Calu3 (cell line): Measurements from ENCODE around the gene IQCK. TPM values are rescaled to one million over a fixed set of nuclear protein-coding genes. Genes with fewer than 3 reads are reported as not detected.

Source experiments
- BruUV-seq: library from RNA; stranded (reverse); fragments of 400-500 nt; replicated peaks from 2 replicates; lab custom pipeline; 2021; lab: Mats Ljungman, UMichigan
- CTCF ChIA-PET: fragments of 300-600 bp; sonication (Branson Sonifier 250); formaldehyde crosslinking; loops from one replicate; lab custom pipeline; 2022; ENCODE audit warnings: antibody characterized with exemption; lab: Charles Lee
- DNase-seq: peaks from one replicate; pipeline ENCODE4 v3.0.0; 2022
- H3K27ac Mint-ChIP-seq: one replicate; pipeline ENCODE4 v1.8.0; 2022; ENCODE audit warnings: mixed read lengths; ENCODE audit not compliant: unreplicated experiment
- H3K27me3 Mint-ChIP-seq: one replicate; pipeline ENCODE4 v1.8.0; 2022; ENCODE audit warnings: mixed read lengths; ENCODE audit not compliant: unreplicated experiment
- H3K36me3 Mint-ChIP-seq: one replicate; pipeline ENCODE4 v1.8.0; 2022; ENCODE audit warnings: mild to moderate bottlenecking, moderate library complexity, mixed read lengths; ENCODE audit not compliant: insufficient read depth, unreplicated experiment
- H3K4me1 Mint-ChIP-seq: one replicate; pipeline ENCODE4 v1.8.0; 2022; ENCODE audit warnings: mild to moderate bottlenecking, low read depth, mixed read lengths; ENCODE audit not compliant: unreplicated experiment
- H3K4me3 Mint-ChIP-seq: one replicate; pipeline ENCODE4 v1.8.0; 2022; ENCODE audit warnings: mild to moderate bottlenecking, low read depth, moderate library complexity, mixed read lengths; ENCODE audit not compliant: unreplicated experiment
- H3K9me3 Mint-ChIP-seq: one replicate; pipeline ENCODE4 v1.8.0; 2022; ENCODE audit warnings: low read depth, mixed read lengths; ENCODE audit not compliant: unreplicated experiment
- CTCF ChIP-seq: fragments of 200-600 bp; IDR thresholded peaks from one replicate; pipeline ENCODE4 v1.8.0; 2022; ENCODE audit warnings: antibody characterized with exemption; ENCODE audit not compliant: unreplicated experiment
- intact Hi-C: fragments of 100-400 bp; cut with micrococcal nuclease; formaldehyde crosslinking; loops from one replicate; pipeline ENCODE4 v1.10.0; 2022; ENCODE audit not compliant: unreplicated experiment
- total RNA-seq: library from RNA; stranded (reverse); gene quantifications from 2 replicates; pipeline ENCODE4 v1.2.3, GENCODE V29; 2022

Gene IQCK
- total RNA-seq, 1 experiment from 2014 or later = 42.5 TPM

DNA sequence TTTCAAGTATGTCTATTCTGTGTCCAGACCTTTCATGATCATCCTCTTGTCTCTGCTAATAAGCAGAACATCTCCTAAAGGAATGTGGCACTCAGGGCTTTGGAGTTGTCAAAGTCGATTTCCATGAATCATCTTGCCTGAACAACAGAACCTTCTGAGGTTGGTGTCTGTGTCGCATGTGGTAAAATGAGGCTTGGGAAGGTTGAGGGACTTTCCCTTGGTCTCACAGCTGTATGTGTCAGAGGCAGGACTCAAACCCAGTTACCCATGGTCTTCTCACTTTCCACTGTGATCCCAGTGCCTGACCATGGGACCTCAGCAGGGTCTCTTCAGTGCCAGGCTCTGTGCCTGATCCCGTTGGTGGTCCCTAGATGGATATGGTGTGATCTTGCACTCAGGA lies 170.8 kb downstream of the IQCK start:
- H3K4me1 Mint-ChIP-seq = peaks cover 8% of the 10 kb centered on the region

DNA sequence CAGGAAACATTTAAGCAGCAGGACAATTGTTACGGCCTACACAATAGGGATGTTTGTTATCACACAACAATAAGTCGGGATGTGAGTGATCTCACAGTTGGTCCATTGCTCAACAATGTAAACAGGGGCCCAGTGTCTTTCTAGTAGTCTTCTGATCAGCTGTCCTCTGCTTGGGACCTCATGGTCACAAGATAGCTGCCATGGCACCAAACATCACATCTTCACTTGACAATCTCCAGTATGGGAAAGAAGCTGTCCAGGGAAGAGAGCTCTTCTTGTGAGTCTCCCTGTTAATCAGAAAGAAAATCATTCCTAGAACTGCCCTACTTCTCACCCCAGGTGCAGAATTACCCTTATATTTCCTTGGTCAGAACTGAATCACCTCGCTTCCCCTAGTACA lies 172.8 kb downstream of the IQCK start:
- intact Hi-C loops = no loop called here
- no peak overlapping the region for H3K27ac Mint-ChIP-seq
- H3K9me3 Mint-ChIP-seq = peaks cover 5% of the 10 kb centered on the region
- no peak overlapping the region for H3K4me3 Mint-ChIP-seq
- no peaks in the 10 kb centered on the region for H3K4me1 Mint-ChIP-seq
- DNase-seq = no peak
- TF ChIP-seq CTCF = no peak
- no TSS peak for BruUV-seq
- CTCF ChIA-PET = interaction anchor here (1.6 kb wide), 1 partner anchor 307 kb away, joined by 8 read pairs; no protein-coding TSS in a partner anchor
- no peaks in the 10 kb centered on the region for H3K27me3 Mint-ChIP-seq
- peaks cover 2% of the 10 kb centered on the region for H3K36me3 Mint-ChIP-seq

More for the DNA sequence above, 170.8 kb downstream of the IQCK start:
- CTCF ChIA-PET = interaction anchor here (0.5 to 0.7 kb wide), 2 partner anchors 14 to 473 kb away, joined by 3 to 5 read pairs; no protein-coding TSS in a partner anchor
- BruUV-seq = no TSS peak
- Mint-ChIP-seq H3K9me3 (peaks cover 5% of the 10 kb centered on the region), H3K27ac (no peak overlapping the region), H3K27me3 (no peaks in the 10 kb centered on the region), H3K36me3 (peaks cover 22% of the 10 kb centered on the region), H3K4me3 (no peak overlapping the region)
- DNase-seq = no peak
- no peak for TF ChIP-seq CTCF
- intact Hi-C loops = loop anchor here (5.0 kb wide), 1 partner anchor 307 kb away; no protein-coding TSS in a partner anchor

- intact Hi-C loops = no loop called here
- no TSS peak for BruUV-seq
- CTCF ChIA-PET = no interaction called here
- Mint-ChIP-seq H3K27ac (no peak overlapping the region), H3K36me3 (peaks cover 5% of the 10 kb centered on the region), H3K9me3 (peaks cover 5% of the 10 kb centered on the region), H3K27me3 (peaks cover 13% of the 10 kb centered on the region), H3K4me3 (no peak overlapping the region), H3K4me1 (no peaks in the 10 kb centered on the region)
- TF ChIP-seq CTCF = no peak
- DNase-seq = no peak
Measured at GRCh38 chr16:19892902-19893301, 174.8 kb downstream of the IQCK start.

- peaks cover 5% of the 10 kb centered on the region for H3K9me3 Mint-ChIP-seq
- BruUV-seq = no TSS peak
- no peak overlapping the region for H3K27ac Mint-ChIP-seq
- no peak for TF ChIP-seq CTCF
- no peak for DNase-seq
- no peak overlapping the region for H3K4me3 Mint-ChIP-seq
- intact Hi-C loops = no loop called here
- CTCF ChIA-PET = interaction anchor here (0.7 kb wide), 1 partner anchor 147 kb away, joined by 4 read pairs; no protein-coding TSS in a partner anchor
- peaks cover 5% of the 10 kb centered on the region for H3K36me3 Mint-ChIP-seq
- H3K27me3 Mint-ChIP-seq = peaks cover 30% of the 10 kb centered on the region
- peaks cover 9% of the 10 kb centered on the region for H3K4me1 Mint-ChIP-seq
Measured at GRCh38 chr16:19894586-19894985, 176.5 kb downstream of the IQCK start.
